Activated gamma-delta T cell treated with anti-CD3 and anti-CD28 coated beads, Interleukin-2, amount 50 U/mL, for 16 hours (primary cell): Measurements from ENCODE around the gene ASTN2.

Source experiments
- DNase-seq: peaks from one replicate; pipeline ENCODE4 v3.0.0-alpha.2; 2020; ENCODE audit warnings: low read depth

The ASTN2 gene

DNA sequence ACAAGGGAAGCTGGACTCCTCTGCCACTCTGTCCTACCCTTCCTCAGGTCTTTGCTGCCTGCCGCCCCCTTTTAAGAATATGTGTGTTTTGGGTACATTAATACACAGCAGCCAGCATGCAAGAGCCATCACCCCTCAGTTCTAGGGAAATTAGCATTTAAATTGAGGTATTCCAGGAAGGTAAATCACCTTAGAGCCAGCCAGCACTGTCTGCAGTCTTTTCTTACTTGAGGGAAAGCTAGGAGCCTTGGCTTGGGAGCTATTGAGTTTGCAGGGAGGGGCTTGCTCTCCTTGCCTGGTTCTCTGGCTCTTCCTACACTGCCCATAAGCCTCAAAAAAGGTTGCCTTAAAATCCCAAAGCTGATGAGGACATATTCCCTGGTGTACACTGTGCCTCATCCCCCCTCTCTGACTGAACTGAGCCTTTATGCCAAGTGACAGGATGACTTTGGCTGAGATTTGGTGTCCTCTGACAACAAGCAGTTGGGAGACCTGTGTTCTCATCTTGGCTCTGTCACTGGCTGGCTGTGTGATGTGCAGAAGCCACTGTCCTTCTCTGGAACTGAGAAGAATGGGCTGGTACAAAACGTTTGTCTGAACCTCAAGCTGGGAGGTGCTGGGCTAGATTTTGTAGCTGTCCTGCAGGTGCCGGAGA lies 673.6 kb downstream of the ASTN2 start:
- DNase-seq, result no peak

DNA sequence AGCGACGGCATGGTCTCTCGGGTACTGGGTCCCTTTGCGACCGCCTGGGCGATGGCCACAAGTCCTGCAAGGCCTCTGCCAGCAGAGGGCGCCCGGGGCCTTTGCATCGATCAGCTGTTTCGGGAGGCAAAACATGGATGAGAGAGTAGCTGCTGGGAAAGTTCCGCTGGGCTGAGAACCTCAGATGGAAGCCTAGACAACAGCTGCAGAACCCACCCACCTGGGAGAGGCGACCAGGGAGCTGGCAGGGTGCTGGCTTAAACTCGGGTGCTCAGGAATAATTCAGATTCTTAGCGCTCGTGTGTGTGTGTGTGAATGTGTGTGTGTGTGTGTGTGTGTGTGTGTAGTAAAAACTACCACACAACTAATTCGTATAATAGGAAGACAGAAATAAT lies 677.7 kb downstream of the ASTN2 start:
- no peak for DNase-seq

DNA sequence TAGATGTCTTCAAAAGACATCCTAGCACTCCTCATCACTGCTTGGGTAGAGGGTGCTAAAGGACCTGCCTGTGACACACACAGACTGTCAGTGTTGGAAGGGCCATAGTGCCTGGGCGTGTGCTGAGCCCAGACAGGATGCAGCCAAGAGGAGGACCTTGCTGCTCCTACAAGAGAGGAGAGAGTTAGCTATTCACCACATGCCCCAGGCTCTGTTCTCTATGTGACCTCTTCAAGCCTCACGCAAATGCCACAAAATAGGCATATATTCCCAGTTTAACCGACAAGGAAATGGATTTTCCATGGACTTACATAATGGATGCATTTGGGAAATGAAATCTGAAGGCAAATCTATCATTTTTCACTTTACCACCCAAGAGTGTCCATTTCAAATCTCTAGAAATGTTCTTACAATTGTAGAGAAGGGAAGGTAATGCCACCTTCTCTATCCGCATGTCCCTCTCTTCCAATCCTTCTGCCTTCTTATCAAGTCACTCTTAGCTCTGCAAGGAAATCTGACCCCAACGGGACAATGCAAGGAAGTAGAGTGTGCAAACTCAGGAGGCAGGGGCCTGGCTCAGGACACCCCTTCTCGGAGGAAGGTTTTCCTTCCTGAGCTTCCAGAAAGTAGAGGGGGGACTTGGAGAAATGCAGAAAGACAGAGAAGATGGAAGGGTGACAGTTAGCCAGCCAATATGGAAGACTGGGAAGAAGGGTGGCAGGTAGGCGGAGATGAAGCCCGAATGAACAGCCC lies 678.3 kb downstream of the ASTN2 start:
- no peak for DNase-seq

DNA sequence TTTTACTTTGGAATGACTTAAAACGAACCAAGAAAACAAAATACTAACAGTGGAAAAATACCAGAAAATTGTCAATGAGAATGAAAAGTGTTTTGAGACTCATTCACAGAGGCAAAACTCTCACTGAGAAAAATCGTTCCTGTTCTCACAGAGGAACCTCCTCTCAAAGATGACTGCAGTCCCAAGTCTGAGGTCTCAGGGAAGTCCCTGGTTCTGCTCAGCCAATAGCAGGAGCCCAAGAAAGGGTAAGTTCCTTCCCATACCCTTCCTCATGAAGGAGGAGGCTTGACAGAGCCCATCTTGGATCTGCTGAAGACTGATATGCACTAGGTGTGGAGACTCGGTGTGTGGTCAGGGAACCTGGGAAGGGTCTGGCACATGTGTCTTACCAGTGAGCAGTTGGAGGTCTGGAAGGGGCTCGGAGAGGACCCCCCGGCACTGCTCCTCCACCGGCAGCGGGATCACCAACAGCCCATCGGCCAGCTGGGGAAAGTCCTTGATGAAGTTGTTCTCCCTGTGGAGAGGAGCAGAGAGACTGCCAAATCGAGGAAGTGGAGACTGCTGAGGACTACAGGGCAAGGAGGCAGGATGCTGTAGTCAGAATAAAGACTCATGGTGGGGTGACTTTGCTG lies 681.7 kb downstream of the ASTN2 start:
- DNase-seq, result no peak

DNA sequence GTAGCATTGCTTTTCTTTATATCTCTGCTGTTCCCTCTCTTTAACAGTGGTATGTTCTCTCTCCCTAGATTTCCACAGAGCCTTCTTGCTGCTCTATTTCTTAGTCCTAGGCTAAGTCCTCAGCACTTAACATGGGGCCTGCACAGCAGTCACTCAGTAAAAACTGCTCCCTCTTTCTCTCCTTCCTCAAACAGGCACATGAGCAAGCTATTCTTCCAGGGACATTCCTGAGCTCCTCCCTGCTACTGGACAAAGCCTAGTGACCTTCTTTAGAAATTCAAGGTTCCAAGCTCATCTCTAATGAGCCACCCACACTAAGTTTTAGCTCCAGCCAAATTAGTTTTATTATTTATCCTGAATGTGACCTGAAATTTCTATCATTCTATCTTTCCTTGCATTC lies 688.3 kb downstream of the ASTN2 start:
- no peak for DNase-seq

DNA sequence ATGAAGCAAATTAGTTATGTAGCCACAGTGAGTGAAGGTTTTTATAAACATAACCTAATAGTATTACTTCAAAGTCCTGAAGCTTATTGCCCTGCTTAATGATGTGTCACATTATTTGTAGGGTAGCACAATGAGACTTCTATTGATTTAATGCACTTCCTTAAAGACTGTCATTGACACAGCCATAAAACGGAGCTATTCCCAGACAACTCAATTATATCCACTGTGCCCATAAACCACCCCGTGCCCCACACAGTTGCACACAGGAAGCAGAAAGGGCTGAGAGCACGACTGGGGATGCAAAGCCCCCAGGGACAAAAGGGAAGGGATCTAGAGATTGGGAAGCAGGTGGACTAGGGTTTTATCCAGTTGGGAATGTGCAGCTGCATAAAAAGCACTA lies 690.7 kb downstream of the ASTN2 start:
- no peak for DNase-seq

DNA sequence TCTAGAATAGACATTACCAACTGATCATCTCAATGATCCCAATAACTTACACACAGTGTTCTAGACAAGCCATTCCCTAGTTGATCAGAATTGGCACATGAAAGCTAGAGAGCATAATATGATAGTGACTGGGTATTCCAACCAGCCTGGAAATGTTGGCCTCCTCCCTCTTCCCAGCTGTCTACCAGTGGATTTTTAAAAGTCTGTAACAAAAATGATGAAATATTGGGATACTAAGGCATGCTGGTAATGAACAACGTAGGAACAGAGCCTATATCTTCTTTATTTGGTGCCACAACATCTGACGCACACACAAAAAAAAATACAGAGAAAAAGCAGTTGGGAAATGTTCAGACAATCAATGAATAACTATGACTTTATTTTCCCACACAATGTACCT lies 692.9 kb downstream of the ASTN2 start:
- DNase-seq, result no peak

DNA sequence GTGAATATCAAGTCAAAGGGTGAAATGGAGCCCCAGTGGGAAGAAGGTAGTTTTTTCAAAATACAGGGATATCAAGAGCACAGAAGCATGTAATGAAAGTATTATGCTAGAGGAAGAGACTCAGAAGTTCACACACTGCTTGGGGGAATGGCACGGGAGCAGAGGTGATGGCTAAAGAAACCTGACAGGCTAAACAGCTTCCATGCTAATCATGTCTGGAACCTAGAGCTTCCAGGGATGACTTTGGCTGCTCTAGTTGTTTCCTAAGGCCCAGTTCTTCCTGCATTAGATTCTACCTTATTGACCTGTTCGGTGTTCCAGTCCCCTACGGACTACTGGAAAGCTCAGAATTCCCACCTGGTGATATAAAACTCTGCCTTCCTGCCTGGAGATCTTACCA lies 693.4 kb downstream of the ASTN2 start:
- no peak for DNase-seq

DNA sequence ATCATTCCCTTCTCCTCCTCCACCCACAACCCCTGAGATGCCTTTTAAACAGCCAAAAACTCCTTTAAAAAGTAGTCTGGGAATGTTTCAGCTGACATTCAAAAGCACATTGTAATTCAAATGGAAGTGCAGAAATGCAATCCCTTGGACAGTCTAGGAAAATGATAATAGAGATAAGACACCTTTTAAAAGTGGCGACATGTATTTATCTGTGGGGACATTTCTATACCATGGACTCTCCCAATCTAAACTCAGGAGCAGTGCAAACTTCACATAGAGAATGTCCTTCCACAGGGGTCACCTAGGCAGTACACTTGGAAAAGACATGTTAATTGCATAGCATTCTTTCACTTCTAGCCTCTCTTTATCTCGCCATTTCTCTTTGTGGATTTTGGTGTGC lies 694.7 kb downstream of the ASTN2 start:
- DNase-seq, result no peak

DNA sequence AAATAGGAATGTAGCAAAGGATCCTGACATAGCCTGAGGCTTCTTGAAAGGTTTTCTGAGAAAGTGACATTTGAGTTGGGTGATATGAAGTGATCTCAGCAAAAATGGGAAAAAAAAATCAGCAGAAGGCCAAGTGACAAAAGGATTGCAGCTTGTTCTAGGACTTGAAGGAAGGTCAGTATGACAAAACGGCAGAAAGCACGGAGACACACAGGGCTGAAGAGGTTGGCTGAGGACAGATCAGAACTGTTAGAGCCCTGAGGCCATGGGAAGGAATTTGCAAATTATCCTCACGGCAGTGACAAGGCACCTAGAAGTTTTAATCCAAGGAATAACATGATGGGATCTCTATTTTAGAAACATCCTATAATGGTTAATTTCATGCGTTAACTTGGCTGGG lies 696.7 kb downstream of the ASTN2 start:
- DNase-seq, result no peak

DNA sequence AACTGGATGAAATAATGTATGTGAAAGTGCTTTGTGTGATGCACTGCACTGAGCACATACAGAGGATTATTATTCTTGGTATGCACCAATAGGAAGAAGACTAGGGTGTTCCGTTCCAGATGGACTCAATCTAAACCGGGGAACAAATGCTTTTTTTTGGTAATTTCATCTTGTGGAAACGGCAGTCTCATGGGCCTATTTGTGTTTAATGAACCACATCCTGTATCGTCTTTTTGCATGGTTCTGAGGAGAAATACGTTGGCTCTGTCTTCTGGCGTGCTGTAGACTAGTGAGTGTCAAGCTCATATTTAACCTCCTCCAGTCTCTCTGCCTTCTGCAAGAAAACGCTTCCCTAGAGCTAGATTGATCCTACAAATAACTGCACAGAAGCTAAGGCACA lies 697.7 kb downstream of the ASTN2 start:
- no peak for DNase-seq

DNA sequence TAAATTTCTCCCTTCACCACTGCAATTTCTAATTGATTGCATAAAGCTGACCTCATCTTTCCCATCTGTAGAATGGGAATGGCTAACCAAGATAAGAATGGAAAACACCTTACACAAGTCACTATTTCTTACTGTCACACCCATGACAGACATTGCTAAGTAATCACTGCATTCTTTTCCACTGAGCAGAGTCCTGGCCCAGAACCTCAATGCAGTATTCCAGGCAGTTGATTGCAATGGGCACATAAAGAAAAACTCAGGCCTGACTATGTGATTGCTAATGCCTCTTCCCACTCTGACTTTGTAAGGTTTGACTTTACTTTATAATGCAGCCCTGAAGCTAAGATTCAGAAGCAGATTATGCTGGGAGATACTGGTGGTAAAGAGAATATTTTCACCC lies 698.4 kb downstream of the ASTN2 start:
- DNase-seq, result no peak

DNA sequence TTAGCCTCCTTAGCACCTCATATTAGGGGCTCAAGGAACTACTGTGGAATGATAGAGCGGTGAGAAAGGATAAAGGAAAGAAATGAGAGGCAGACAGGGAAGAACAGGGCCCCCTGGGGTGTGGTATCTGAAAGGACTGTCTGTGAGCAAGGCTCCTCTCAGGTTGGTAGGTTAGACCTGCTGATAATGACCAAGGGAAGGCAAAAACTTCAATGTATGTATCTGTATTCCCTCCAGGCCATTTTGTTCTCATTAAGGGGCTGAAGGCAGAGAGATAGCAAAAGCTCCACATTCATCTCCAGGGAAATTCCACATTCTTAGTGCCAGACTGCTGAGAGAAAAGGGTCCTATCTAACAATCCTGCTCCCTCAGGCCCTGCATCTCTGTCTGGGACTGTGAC lies 699.1 kb downstream of the ASTN2 start:
- no peak for DNase-seq

DNA sequence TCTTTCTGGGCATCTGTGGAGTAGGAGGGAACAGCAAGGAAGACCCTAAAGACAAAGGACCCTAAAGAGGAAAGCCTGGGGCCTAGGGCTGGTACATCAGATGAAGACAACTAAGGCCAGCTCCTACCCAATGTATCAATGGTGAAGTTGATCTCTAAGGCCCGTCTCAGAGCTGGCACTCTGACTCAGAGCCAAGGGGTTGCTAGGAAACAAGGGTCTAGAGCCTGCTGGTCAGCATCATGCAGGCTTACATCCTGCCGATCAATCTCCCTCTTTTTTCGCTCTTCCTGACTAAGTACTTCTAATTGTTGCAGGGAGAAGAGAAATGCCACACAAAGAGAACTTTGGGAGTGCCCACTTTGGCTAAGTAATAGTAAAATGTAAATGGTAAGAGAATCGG lies 701.6 kb downstream of the ASTN2 start:
- DNase-seq, result no peak

DNA sequence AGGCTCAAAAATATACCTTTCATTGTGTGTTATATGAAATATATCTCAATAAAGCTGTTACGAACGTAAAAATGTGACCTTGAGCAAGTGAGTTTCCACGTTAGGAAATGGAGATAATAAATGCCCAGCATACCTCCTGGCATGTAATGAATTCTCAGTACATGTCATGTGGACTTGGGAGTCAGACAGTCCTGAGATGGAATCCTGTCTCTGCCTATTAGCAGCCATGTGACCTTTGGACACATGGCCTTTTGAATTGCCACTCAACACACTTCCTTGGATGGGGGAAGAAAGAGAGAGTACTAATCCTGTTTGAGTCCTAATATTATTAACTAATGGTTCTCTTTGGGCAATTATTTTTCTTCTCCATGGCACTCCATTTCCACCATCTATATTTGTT lies 702.1 kb downstream of the ASTN2 start:
- no peak for DNase-seq

DNA sequence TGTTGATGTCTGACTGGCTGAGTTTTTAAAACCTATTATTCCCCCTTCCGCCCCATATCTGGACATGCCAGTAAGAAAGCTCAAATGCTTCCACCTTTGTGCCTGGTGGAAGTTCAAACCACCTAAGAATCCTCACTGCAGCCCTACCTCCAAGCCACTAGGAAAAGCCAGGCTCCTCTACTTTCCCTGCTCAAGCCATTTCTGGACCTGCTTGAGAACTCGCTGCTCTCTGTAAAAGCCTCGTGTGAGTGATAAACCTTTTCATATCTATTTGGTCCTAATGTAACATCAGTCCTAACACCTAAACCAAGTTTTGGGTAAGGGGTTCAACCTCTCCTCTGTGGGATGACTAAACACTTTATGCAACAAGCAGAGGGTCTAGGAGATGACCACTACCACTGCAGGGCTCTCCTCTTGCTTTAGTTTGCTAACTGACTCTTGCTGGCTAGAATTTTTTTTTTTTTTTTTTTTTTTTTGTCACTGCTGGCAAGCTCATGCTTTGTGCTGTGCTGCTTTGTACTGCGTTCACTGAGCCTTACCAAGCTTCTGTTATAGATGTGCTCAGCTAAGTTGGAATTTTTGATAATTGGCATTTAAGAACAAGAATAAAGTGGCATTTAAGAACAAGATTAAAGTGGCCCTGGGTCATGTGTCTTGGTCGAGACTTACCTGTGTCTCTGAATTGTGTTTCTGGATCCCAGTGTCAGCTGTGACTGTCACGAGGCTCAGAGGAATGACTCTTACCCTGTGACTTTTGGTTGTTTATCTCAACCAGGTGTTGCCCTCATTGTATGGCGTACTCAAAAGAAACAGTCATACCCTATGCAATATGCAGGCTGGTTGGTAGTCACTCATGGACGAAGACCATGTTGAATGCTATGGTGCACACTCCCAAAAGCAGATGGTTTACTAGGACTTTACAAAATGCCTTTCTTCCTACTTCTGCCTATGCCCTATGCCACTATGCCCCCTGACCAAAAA lies 708.3 kb downstream of the ASTN2 start:
- no peak for DNase-seq

DNA sequence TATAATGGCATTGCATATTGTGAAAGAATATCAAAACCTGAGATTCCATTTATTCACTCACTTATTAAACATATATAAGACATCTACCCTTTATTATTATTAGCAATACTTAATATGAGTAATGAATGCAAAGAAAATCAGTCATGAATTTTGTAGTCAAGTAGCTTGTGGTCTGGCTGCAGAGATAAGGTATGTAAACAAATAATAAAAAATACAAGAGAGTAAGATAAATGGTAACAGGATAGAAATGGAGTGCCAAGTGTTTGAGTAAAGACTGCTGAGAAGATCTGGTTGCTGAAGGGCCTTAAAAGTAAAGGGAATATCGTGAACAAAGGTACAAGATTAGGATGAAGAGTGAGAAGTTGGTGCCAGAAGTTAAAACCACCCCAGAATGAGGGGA lies 709.3 kb downstream of the ASTN2 start:
- no peak for DNase-seq

DNA sequence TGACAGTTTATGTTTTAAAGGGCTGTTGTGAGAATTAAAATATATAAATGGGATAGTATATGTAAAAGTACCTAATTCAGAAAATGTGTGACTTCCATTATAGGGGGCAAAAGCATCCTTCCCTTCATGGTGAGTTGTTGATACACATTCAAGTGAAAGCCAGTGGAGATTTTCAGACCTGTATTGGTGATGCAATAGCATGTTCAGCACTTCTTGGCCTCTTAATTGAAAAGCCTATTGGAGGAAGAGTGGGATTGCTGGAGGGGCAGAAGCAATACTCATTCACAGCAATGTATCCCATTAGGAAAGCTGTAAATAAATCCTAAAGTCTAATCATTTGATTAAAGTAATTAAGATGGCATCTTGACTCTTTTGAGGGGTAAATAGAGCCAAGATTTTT lies 710.4 kb downstream of the ASTN2 start:
- DNase-seq, result no peak

DNA sequence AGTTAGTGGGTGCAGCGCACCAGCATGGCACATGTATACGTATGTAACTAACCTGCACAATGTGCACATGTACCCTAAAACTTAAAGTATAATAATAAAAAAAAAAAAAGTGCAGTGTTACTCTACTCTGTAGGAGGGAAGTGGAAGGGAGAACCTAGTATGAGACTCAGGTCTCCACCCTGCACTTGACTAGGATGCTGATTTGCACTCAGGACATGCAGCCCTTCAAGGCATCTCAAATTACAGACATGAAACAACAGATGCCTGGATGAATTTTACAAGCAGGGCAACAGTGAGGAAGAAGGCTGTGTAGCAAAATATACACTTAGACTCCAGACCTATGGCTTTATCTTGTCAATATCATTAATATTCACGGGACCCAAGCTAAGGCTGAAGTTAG lies 711.2 kb downstream of the ASTN2 start:
- DNase-seq, result no peak

DNA sequence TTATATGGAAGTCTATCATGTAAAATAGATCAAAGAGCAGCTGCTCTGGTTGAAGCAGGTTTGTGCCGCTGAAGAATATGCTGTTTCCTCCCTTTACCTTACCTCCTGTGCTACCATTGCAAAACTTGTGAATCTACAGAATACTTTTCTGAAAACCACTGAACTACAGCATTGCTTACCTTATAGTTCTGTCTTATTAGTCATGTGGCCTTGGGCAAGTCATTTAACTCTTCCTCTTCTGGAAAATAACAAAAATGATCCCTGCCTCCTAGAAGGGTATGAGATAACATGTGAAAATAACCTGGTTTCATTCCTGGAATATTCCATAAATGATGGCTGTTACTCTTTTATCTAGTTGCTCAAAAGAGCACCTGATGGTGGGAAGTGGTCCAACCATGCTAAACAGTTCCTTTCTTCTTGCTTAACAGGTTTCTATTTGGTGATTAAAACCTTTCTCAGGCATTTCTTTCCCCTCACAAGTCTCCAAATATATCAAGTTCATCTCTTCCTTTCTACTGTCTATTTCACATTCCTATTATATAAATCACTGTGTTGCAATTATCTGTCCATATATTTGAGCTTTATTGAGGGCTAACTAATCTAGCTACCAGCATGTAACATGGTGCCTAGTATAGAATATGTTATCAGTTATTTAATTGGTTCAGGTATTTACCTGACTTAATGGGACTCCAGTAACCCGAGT lies 712.8 kb downstream of the ASTN2 start:
- DNase-seq, result no peak
